Neutrophil (primary cell): ENCODE data around the gene ADSS2.

ENCODE experiments used
- H3K27ac ChIP-seq: fragments of 200-600 bp; sonication (generic); 2 replicates; pipeline ENCODE4 v1.5.1; 2016; ENCODE audit warnings: mild to moderate bottlenecking, moderate library complexity
- H3K27me3 ChIP-seq: fragments of 200-600 bp; sonication (generic); 2 replicates; pipeline ENCODE4 v1.6.0; 2016; ENCODE audit warnings: mild to moderate bottlenecking
- H3K36me3 ChIP-seq: fragments of 200-600 bp; sonication (generic); 2 replicates; pipeline ENCODE4 v1.5.1; 2017
- H3K4me1 ChIP-seq, 2 experiments: fragments of 200-600 bp in 1 of 2; sonication (generic) in 1 of 2; 1 replicate in 1 of 2; 2 replicates in 1 of 2; pipeline versions ENCODE4 v1.5.1 to v1.6.1; 2013 to 2016; ENCODE audit warnings: low read depth in 1 of 2, low read length in 1 of 2, mild to moderate bottlenecking in 1 of 2, moderate library complexity in 1 of 2; ENCODE audit not compliant: control insufficient read depth in 1 of 2, insufficient read depth in 1 of 2
- H3K4me3 ChIP-seq, 2 experiments: fragments of 200-600 bp in 1 of 2; sonication (generic) in 1 of 2; 1 replicate in 1 of 2; 2 replicates in 1 of 2; pipeline ENCODE4 v1.5.1; 2013 to 2016; ENCODE audit warnings: low read depth in 1 of 2, low read length in 1 of 2, mild to moderate bottlenecking in 1 of 2, moderate library complexity in 1 of 2
- H3K9me3 ChIP-seq: fragments of 200-600 bp; sonication (generic); 2 replicates; pipeline ENCODE4 v1.5.1; 2016
- CTCF ChIP-seq: fragments of 200-600 bp; sonication (generic); IDR thresholded peaks from 2 replicates; pipeline ENCODE4 v1.5.1; 2016; ENCODE audit warnings: antibody characterized with exemption

The ADSS2 gene

GRCh38 chr1:244456586-244456985, 4.9 kb upstream of the ADSS2 start:
- no peak for TF ChIP-seq CTCF
- Histone ChIP-seq H3K27ac (no peak overlapping the region), H3K4me1 (peaks cover 18 to 23% of the 10 kb centered on the region in 2 experiments), H3K27me3 (no peaks in the 10 kb centered on the region), H3K9me3 (no peaks in the 10 kb centered on the region), H3K36me3 (peaks cover 3% of the 10 kb centered on the region), H3K4me3 (no peak overlapping the region)

- no peaks in the 10 kb centered on the region for H3K27me3 ChIP-seq
- TF ChIP-seq CTCF: no peak
- peaks cover 3% of the 10 kb centered on the region for H3K36me3 ChIP-seq
- H3K4me3 ChIP-seq: no peak overlapping the region
- no peaks in the 10 kb centered on the region for H3K9me3 ChIP-seq
- H3K4me1 ChIP-seq: peaks cover 28% of the 10 kb centered on the region in 2 experiments
- no peak overlapping the region for H3K27ac ChIP-seq
Measured at GRCh38 chr1:244454412-244454811, 2.7 kb upstream of the ADSS2 start.

GRCh38 chr1:244451951-244452795, 464 bp upstream of the ADSS2 start:
- Histone ChIP-seq H3K9me3 (no peaks in the 10 kb centered on the region), H3K4me3 (peak overlapping the region; percentile 90 to 91), H3K4me1 (peaks cover 50% of the 10 kb centered on the region in 2 experiments), H3K36me3 (peaks cover 3% of the 10 kb centered on the region), H3K27ac (peak overlapping the region; percentile 95), H3K27me3 (no peaks in the 10 kb centered on the region)
- peak; percentile 98 for TF ChIP-seq CTCF

- no peaks in the 10 kb centered on the region for H3K27me3 ChIP-seq
- H3K36me3 ChIP-seq: no peaks in the 10 kb centered on the region
- TF ChIP-seq CTCF: no peak
- peaks cover 63% of the 10 kb centered on the region in 2 experiments for H3K4me1 ChIP-seq
- peak overlapping the region; percentile 90 to 91 for H3K4me3 ChIP-seq
- no peaks in the 10 kb centered on the region for H3K9me3 ChIP-seq
- H3K27ac ChIP-seq: peak overlapping the region; percentile 95
Measured at GRCh38 chr1:244450597-244451538, 841 bp downstream of the ADSS2 start.

GRCh38 chr1:244449936-244450508, 1.7 kb downstream of the ADSS2 start:
- Histone ChIP-seq H3K4me1 (peaks cover 72% of the 10 kb centered on the region in 2 experiments), H3K9me3 (no peaks in the 10 kb centered on the region), H3K4me3 (peak overlapping the region; percentile 90 to 91), H3K36me3 (no peaks in the 10 kb centered on the region), H3K27me3 (no peaks in the 10 kb centered on the region), H3K27ac (peak overlapping the region; percentile 95)
- no peak for TF ChIP-seq CTCF
